ENCODE results near the gene OGA. TPM values are rescaled to one million over a fixed set of nuclear protein-coding genes. Genes with fewer than 3 reads are reported as not detected.

The OGA gene
- total RNA-seq, 1 donor from 2014 or later, result 119 TPM

- no peak overlapping the region for H3K27ac ChIP-seq (ENCODE audit: low read depth, low read length)
- no peak overlapping the region for H3K4me2 ChIP-seq (ENCODE audit: low read length)
- H3K27me3 ChIP-seq (ENCODE audit: insufficient read depth, low read length), result peaks cover 53% of the 10 kb centered on the region
- no peak overlapping the region for H3K4me3 ChIP-seq (ENCODE audit: insufficient read depth, low read depth, low read length)
- FAIRE-seq, result no peak
- Mint-ChIP-seq H3K4me3 (ENCODE audit: unreplicated experiment) (no peak overlapping the region), H3K4me1 (ENCODE audit: low read depth, unreplicated experiment) (no peaks in the 10 kb centered on the region), H3K27ac (ENCODE audit: unreplicated experiment) (no peak overlapping the region), H3K36me3 (ENCODE audit: low read depth, unreplicated experiment) (peaks cover 15% of the 10 kb centered on the region), H3K27me3 (ENCODE audit: low read depth, unreplicated experiment) (peaks cover 65% of the 10 kb centered on the region), H3K9me3 (ENCODE audit: unreplicated experiment) (peaks cover 5% of the 10 kb centered on the region)
- H3K9me3 ChIP-seq (ENCODE audit: insufficient read depth, low read depth, low read length), result no peaks in the 10 kb centered on the region
- TF ChIP-seq CTCF (IDR thresholded peaks at IDR 0.05; ENCODE audit: insufficient read depth, low read depth, low read length) (no peak), EZH2 (IDR thresholded peaks at IDR 0.05; ENCODE audit: insufficient read depth, low read length) (no peak)
- H3K36me3 ChIP-seq (ENCODE audit: insufficient read depth, low read length), result no peaks in the 10 kb centered on the region
- no peak for DNase-seq (ENCODE audit: low read depth)
- no peaks in the 10 kb centered on the region for H3K79me2 ChIP-seq (ENCODE audit: insufficient read depth, low read length)
- H3K4me1 ChIP-seq (ENCODE audit: insufficient read depth, low read length), result no peaks in the 10 kb centered on the region
- no peak overlapping the region for H3K9ac ChIP-seq (ENCODE audit: low read length)
- no peak overlapping the region for H2AFZ ChIP-seq (ENCODE audit: low read depth, low read length)
- peaks cover 10% of the 10 kb centered on the region for H4K20me1 ChIP-seq (ENCODE audit: insufficient read depth, low read length)
Measured at GRCh38 chr10:101771380-101771779, 46.9 kb downstream of the OGA start.

DNA sequence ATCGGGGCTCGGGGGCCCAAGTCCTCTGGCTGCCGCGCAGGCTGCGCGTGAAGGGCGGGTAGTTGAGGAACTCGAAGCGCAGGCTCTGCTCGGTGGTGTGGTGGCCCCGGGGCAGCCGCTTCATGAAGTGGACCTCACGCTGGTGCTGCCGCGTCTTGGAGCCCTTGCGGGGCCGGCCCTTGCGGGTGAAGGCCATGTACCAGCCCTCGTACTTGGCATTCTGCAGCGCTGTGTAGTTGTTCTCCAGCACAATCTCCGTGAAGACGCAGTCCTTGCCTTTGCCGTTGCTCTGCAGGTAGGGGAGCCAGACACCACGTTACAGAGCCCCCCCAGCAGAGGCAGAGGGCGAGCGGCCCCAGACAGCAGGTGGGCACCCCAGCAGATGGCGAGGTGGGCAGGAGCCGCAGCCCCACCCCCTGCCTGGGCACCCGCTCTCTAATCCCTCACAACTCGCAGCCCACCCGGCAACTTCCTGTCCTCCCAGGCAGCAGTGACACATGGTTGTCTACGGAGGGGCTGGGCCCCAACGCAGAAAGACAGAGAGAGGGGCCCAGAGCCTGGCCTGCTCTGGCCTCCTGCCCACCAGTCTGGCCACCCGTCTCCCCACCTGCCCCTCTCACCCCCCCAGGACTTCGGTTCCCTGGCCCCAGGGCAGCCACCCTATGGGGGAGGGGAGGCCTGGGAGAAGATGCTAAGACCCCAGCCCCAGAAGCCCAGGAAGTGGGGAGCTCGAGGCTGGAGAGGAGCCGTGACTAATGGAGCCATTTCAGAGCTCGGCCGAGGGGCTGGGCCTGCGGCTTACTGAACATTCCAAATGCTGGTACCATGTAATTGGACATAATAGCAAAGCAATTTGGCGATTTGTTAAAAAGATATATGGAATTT lies 47.7 kb downstream of the OGA start:
- FAIRE-seq, result no peak
- peaks cover 53% of the 10 kb centered on the region for H3K27me3 ChIP-seq (ENCODE audit: insufficient read depth, low read length)
- no peak for TF ChIP-seq CTCF (IDR thresholded peaks at IDR 0.05; ENCODE audit: insufficient read depth, low read depth, low read length)
- TF ChIP-seq EZH2 (IDR thresholded peaks at IDR 0.05; ENCODE audit: insufficient read depth, low read length), result no peak
- no peak for DNase-seq (ENCODE audit: low read depth)
- H3K9ac ChIP-seq (ENCODE audit: low read length), result no peak overlapping the region
- no peak overlapping the region for H3K4me3 Mint-ChIP-seq (ENCODE audit: unreplicated experiment)
- no peak overlapping the region for H2AFZ ChIP-seq (ENCODE audit: low read depth, low read length)
- H3K36me3 ChIP-seq (ENCODE audit: insufficient read depth, low read length), result no peaks in the 10 kb centered on the region
- no peak overlapping the region for H3K4me3 ChIP-seq (ENCODE audit: insufficient read depth, low read depth, low read length)
- H3K27me3 Mint-ChIP-seq (ENCODE audit: low read depth, unreplicated experiment), result peaks cover 71% of the 10 kb centered on the region
- H4K20me1 ChIP-seq (ENCODE audit: insufficient read depth, low read length), result peaks cover 10% of the 10 kb centered on the region
- no peak overlapping the region for H3K4me2 ChIP-seq (ENCODE audit: low read length)
- H3K9me3 ChIP-seq (ENCODE audit: insufficient read depth, low read depth, low read length), result no peaks in the 10 kb centered on the region
- H3K27ac ChIP-seq (ENCODE audit: low read depth, low read length), result no peak overlapping the region
- no peak overlapping the region for H3K27ac Mint-ChIP-seq (ENCODE audit: unreplicated experiment)
- H3K36me3 Mint-ChIP-seq (ENCODE audit: low read depth, unreplicated experiment), result peaks cover 15% of the 10 kb centered on the region
- no peaks in the 10 kb centered on the region for H3K79me2 ChIP-seq (ENCODE audit: insufficient read depth, low read length)
- no peaks in the 10 kb centered on the region for H3K4me1 ChIP-seq (ENCODE audit: insufficient read depth, low read length)
- H3K4me1 Mint-ChIP-seq (ENCODE audit: low read depth, unreplicated experiment), result no peaks in the 10 kb centered on the region
- H3K9me3 Mint-ChIP-seq (ENCODE audit: unreplicated experiment), result peaks cover 5% of the 10 kb centered on the region
